Measurements from ENCODE around the gene METTL23. TPM values are rescaled to one million over a fixed set of nuclear protein-coding genes. Genes with fewer than 3 reads are reported as not detected.
"Not testable (repeated sequence)": the region's sequence is repeated elsewhere in the genome, so short reads cannot be mapped to it uniquely, and the experiment has no call there.

The METTL23 gene
- total and polyA plus RNA-seq, 9 donors, result 19.6 to 23.6 (median 21.3) TPM

GRCh38 chr17:76740329-76741118, 13.9 kb downstream of the METTL23 start:
- DNase-seq, result peak; percentile 75
- peaks cover 32% of the 10 kb centered on the region for H3K36me3 ChIP-seq (ENCODE audit: control insufficient read depth, insufficient read depth, low read length)
- no CpG with 5 or more reads among the region's 5 CpGs for WGBS (ENCODE audit: insufficient coverage)
- H3K4me1 ChIP-seq (ENCODE audit: control insufficient read depth, insufficient read depth, low read length), result peaks cover 4% of the 10 kb centered on the region
- no peaks in the 10 kb centered on the region for H3K27me3 ChIP-seq (ENCODE audit: control insufficient read depth, insufficient read depth, low read length)
- peak overlapping the region; percentile 2 for H3K4me3 ChIP-seq (ENCODE audit: low read length)
- H3K9me3 ChIP-seq (replicated peaks; ENCODE audit: control insufficient read depth, low read depth, low read length), result no peaks in the 10 kb centered on the region
- peak overlapping the region; percentile 82 for H3K27ac ChIP-seq (ENCODE audit: low read length)

GRCh38 chr17:76742958-76743357, 16.3 kb downstream of the METTL23 start:
- Histone ChIP-seq H3K27me3 (ENCODE audit: control insufficient read depth, insufficient read depth, low read length) (no peaks in the 10 kb centered on the region), H3K27ac (ENCODE audit: low read length) (no peak overlapping the region), H3K9me3 (replicated peaks; ENCODE audit: control insufficient read depth, low read depth, low read length) (peaks cover 2% of the 10 kb centered on the region), H3K4me1 (ENCODE audit: control insufficient read depth, insufficient read depth, low read length) (peaks cover 6% of the 10 kb centered on the region), H3K36me3 (ENCODE audit: control insufficient read depth, insufficient read depth, low read length) (peaks cover 46% of the 10 kb centered on the region), H3K4me3 (ENCODE audit: low read length) (no peak overlapping the region)
- no peak for DNase-seq

DNA sequence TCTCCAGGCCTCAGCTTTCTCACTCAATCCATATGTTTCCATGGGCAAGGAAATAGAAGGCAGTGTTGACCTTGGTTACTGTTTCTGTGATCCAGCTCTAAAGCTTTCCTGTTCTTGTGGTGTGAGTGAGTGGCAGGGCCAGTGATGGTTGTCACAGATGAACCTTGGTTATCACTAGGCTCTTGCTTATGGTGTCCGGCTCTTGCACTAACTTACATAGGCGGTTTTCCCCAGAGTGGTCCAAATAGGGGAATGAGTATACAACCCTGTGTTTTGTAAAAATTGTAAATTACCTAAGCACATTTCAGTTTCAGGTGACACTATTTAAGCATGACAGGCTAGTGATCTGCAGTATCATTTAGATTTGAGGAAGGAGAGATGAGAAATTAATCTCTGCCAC, 18.1 kb downstream of the METTL23 start:
- WGBS (ENCODE audit: insufficient coverage), result no CpG with 5 or more reads among the region's 2 CpGs
- peaks cover 60% of the 10 kb centered on the region for H3K36me3 ChIP-seq (ENCODE audit: control insufficient read depth, insufficient read depth, low read length)
- H3K27ac ChIP-seq (ENCODE audit: low read length), result no peak overlapping the region
- H3K9me3 ChIP-seq (replicated peaks; ENCODE audit: control insufficient read depth, low read depth, low read length), result peaks cover 2% of the 10 kb centered on the region
- no peak for DNase-seq
- H3K4me3 ChIP-seq (ENCODE audit: low read length), result no peak overlapping the region
- H3K27me3 ChIP-seq (ENCODE audit: control insufficient read depth, insufficient read depth, low read length), result no peaks in the 10 kb centered on the region
- peaks cover 4% of the 10 kb centered on the region for H3K4me1 ChIP-seq (ENCODE audit: control insufficient read depth, insufficient read depth, low read length)

DNA sequence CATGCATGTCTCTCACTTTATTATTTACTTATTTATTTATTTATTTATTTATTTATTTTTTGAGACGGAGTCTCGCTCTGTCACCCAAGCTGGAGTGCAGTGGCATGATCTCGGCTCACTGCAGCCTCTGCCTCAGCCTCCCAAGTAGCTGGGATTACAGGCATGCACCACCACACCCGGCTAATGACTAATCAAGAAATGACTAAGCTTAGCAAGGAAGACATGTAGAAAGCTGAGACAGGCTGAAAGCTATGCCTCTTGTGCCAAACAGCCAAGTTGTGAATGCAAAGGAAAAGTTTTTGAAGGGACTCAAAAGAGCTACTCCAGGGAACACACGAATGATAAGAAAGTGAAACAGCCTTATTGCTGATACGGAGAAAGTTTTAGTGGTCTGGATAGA, 19.1 kb downstream of the METTL23 start:
- DNase-seq; H3K4me3 ChIP-seq (ENCODE audit: low read length); H3K9me3 ChIP-seq (replicated peaks; ENCODE audit: control insufficient read depth, low read depth, low read length); H3K4me1 ChIP-seq (ENCODE audit: control insufficient read depth, insufficient read depth, low read length); H3K27ac ChIP-seq (ENCODE audit: low read length); H3K27me3 ChIP-seq (ENCODE audit: control insufficient read depth, insufficient read depth, low read length): not testable (repeated sequence)
- WGBS (ENCODE audit: insufficient coverage), result no CpG with 5 or more reads among the region's 6 CpGs
- H3K36me3 ChIP-seq (ENCODE audit: control insufficient read depth, insufficient read depth, low read length), result peaks cover 62% of the 10 kb centered on the region

- H3K4me3 ChIP-seq (ENCODE audit: low read length), result no peak overlapping the region
- WGBS (ENCODE audit: insufficient coverage), result 81% methylated on average over 8 of the region's 9 CpGs
- peaks cover 2% of the 10 kb centered on the region for H3K4me1 ChIP-seq (ENCODE audit: control insufficient read depth, insufficient read depth, low read length)
- H3K27ac ChIP-seq (ENCODE audit: low read length), result peak overlapping the region; percentile 59
- peaks cover 2% of the 10 kb centered on the region for H3K9me3 ChIP-seq (replicated peaks; ENCODE audit: control insufficient read depth, low read depth, low read length)
- no peaks in the 10 kb centered on the region for H3K27me3 ChIP-seq (ENCODE audit: control insufficient read depth, insufficient read depth, low read length)
- peak; percentile 22 for DNase-seq
- H3K36me3 ChIP-seq (ENCODE audit: control insufficient read depth, insufficient read depth, low read length), result peaks cover 59% of the 10 kb centered on the region
Observed at GRCh38 chr17:76747716-76748363, 21.2 kb downstream of the METTL23 start.

DNA sequence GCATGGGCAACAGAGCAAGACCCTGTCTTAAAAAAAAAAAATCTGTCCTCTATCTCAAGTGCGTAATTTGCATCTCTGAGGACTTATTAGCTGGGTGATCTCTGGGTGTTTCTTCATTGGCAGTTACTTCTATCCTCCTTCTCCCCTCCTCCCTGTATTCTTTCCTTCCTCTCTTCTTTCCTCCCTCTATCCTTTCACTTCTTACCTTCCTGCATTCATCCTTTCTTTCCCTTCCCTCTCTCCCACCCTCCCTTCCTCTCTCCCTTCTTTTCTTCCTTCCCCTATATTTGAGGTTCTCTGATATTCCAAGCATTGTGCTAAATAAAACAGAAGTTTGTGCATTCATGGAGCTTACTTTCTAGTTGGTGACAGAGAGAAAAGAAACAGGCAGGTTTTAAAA, 22.0 kb downstream of the METTL23 start:
- H3K9me3 ChIP-seq (replicated peaks; ENCODE audit: control insufficient read depth, low read depth, low read length), result peaks cover 2% of the 10 kb centered on the region
- peaks cover 62% of the 10 kb centered on the region for H3K36me3 ChIP-seq (ENCODE audit: control insufficient read depth, insufficient read depth, low read length)
- H3K4me1 ChIP-seq (ENCODE audit: control insufficient read depth, insufficient read depth, low read length), result peaks cover 2% of the 10 kb centered on the region
- no peak overlapping the region for H3K27ac ChIP-seq (ENCODE audit: low read length)
- no peaks in the 10 kb centered on the region for H3K27me3 ChIP-seq (ENCODE audit: control insufficient read depth, insufficient read depth, low read length)
- H3K4me3 ChIP-seq (ENCODE audit: low read length), result no peak overlapping the region
- DNase-seq, result no peak
- WGBS (ENCODE audit: insufficient coverage), result no CpG with 5 or more reads among the region's 1 CpG

DNA sequence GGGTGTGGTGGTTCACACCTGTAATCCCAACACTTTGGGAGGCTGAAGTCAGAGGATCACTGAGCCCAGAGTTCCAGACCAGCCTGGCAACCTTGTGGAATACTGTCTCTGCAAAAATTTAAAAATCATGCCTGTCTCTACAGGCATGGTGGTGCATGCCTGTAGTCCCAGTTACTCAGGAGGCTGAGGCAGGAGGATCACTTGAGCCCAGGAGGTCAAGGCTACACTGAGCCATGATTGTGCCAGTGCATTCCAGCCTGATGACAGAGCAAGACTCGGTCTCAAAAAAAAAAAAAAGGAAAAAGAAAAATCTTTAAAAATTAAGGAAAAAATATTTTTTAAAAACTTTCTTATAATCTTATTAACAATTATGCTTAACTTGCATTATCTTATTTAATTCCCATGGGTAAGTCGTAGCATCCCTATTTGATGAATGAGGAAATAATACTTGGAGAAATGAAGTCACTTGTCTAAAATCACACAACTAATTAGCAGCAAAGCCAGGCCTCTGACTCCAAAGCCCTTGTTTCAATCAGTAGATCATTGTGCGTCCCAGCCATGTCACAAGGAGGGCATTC, 24.9 kb downstream of the METTL23 start:
- DNase-seq, result no peak
- Histone ChIP-seq H3K36me3 (ENCODE audit: control insufficient read depth, insufficient read depth, low read length) (peaks cover 56% of the 10 kb centered on the region), H3K4me3 (ENCODE audit: low read length) (no peak overlapping the region), H3K4me1 (ENCODE audit: control insufficient read depth, insufficient read depth, low read length) (peaks cover 2% of the 10 kb centered on the region), H3K9me3 (replicated peaks; ENCODE audit: control insufficient read depth, low read depth, low read length) (peaks cover under 1% of the 10 kb centered on the region), H3K27ac (ENCODE audit: low read length) (no peak overlapping the region), H3K27me3 (ENCODE audit: control insufficient read depth, insufficient read depth, low read length) (no peaks in the 10 kb centered on the region)
- WGBS (ENCODE audit: insufficient coverage), result no CpG with 5 or more reads among the region's 3 CpGs

DNA sequence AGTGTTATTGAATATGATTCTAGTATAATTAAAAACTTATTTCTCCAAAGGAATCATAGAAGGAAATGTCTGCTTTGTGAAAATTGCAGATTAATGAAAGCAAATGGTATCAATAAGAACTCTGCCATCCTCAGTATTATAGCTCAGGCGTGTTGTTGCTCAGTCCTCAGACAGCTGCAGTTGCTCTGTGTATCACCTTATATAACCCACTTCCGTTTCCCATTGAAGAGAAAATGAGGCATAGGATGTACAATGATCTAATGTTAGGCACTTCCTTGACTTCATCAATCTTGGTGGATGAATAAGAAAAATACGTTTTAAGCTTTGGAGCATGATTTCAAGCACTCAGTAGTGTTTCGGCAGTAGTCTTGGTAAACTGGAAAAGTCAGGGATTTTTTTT, 25.4 kb downstream of the METTL23 start:
- WGBS (ENCODE audit: insufficient coverage), result 100% methylated on average over 2 of the region's 4 CpGs
- DNase-seq, result no peak
- no peak overlapping the region for H3K4me3 ChIP-seq (ENCODE audit: low read length)
- H3K9me3 ChIP-seq (replicated peaks; ENCODE audit: control insufficient read depth, low read depth, low read length), result no peaks in the 10 kb centered on the region
- H3K27me3 ChIP-seq (ENCODE audit: control insufficient read depth, insufficient read depth, low read length), result no peaks in the 10 kb centered on the region
- peaks cover 2% of the 10 kb centered on the region for H3K4me1 ChIP-seq (ENCODE audit: control insufficient read depth, insufficient read depth, low read length)
- peaks cover 54% of the 10 kb centered on the region for H3K36me3 ChIP-seq (ENCODE audit: control insufficient read depth, insufficient read depth, low read length)
- H3K27ac ChIP-seq (ENCODE audit: low read length), result no peak overlapping the region

GRCh38 chr17:76753061-76753961, 26.7 kb downstream of the METTL23 start:
- no peaks in the 10 kb centered on the region for H3K4me1 ChIP-seq (ENCODE audit: control insufficient read depth, insufficient read depth, low read length)
- H3K27me3 ChIP-seq (ENCODE audit: control insufficient read depth, insufficient read depth, low read length), result no peaks in the 10 kb centered on the region
- H3K27ac ChIP-seq (ENCODE audit: low read length), result no peak overlapping the region
- DNase-seq, result no peak
- H3K9me3 ChIP-seq (replicated peaks; ENCODE audit: control insufficient read depth, low read depth, low read length), result no peaks in the 10 kb centered on the region
- no peak overlapping the region for H3K4me3 ChIP-seq (ENCODE audit: low read length)
- H3K36me3 ChIP-seq (ENCODE audit: control insufficient read depth, insufficient read depth, low read length), result peaks cover 48% of the 10 kb centered on the region
- 90% methylated on average over 7 of the region's 12 CpGs for WGBS (ENCODE audit: insufficient coverage)

DNA sequence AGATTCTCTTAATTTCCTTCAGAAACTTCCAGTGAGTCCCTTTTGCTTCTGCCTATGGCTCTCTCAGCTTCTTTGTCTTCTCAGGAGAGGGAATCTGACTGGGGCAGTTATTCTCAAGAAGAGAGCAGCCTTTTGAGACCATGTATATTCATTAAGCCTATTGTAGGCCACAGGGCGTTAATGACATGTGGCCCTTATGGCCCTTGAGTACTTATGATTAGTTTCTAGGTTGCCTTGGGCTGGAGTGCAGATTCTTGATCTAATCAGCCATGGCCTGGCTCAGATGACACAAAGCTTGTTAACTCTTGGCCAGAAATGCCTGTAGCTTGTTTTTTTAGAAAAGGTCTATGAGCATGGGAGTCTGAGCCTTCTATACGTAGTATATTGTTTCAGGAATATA, 28.6 kb downstream of the METTL23 start:
- Histone ChIP-seq H3K4me1 (ENCODE audit: control insufficient read depth, insufficient read depth, low read length) (no peaks in the 10 kb centered on the region), H3K9me3 (replicated peaks; ENCODE audit: control insufficient read depth, low read depth, low read length) (no peaks in the 10 kb centered on the region), H3K27me3 (ENCODE audit: control insufficient read depth, insufficient read depth, low read length) (no peaks in the 10 kb centered on the region), H3K27ac (ENCODE audit: low read length) (no peak overlapping the region), H3K4me3 (ENCODE audit: low read length) (no peak overlapping the region), H3K36me3 (ENCODE audit: control insufficient read depth, insufficient read depth, low read length) (peaks cover 49% of the 10 kb centered on the region)
- no peak for DNase-seq
- WGBS (ENCODE audit: insufficient coverage), result no CpG with 5 or more reads among the region's 2 CpGs
